NCI-H2196 (cell line): ENCODE results near the gene TNRC6C.

ENCODE experiments used
- DNase-seq: peaks from one replicate; lab custom pipeline; 2025; ENCODE audit not compliant: unreplicated experiment; lab: John Stamatoyannopoulos, UW

TNRC6C gene, protein sequence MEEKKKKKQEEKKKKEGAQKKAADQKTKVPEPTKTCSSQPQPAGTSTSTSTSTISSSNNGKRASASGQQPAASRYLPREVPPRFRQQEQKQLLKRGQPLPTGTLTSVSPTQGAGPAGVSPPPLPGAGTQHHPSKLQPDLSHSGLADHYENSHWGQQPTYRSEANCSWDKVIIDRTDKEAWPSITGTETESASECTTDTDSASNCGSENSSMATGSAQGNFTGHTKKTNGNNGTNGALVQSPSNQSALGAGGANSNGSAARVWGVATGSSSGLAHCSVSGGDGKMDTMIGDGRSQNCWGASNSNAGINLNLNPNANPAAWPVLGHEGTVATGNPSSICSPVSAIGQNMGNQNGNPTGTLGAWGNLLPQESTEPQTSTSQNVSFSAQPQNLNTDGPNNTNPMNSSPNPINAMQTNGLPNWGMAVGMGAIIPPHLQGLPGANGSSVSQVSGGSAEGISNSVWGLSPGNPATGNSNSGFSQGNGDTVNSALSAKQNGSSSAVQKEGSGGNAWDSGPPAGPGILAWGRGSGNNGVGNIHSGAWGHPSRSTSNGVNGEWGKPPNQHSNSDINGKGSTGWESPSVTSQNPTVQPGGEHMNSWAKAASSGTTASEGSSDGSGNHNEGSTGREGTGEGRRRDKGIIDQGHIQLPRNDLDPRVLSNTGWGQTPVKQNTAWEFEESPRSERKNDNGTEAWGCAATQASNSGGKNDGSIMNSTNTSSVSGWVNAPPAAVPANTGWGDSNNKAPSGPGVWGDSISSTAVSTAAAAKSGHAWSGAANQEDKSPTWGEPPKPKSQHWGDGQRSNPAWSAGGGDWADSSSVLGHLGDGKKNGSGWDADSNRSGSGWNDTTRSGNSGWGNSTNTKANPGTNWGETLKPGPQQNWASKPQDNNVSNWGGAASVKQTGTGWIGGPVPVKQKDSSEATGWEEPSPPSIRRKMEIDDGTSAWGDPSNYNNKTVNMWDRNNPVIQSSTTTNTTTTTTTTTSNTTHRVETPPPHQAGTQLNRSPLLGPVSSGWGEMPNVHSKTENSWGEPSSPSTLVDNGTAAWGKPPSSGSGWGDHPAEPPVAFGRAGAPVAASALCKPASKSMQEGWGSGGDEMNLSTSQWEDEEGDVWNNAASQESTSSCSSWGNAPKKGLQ (N-terminal part only)

DNA sequence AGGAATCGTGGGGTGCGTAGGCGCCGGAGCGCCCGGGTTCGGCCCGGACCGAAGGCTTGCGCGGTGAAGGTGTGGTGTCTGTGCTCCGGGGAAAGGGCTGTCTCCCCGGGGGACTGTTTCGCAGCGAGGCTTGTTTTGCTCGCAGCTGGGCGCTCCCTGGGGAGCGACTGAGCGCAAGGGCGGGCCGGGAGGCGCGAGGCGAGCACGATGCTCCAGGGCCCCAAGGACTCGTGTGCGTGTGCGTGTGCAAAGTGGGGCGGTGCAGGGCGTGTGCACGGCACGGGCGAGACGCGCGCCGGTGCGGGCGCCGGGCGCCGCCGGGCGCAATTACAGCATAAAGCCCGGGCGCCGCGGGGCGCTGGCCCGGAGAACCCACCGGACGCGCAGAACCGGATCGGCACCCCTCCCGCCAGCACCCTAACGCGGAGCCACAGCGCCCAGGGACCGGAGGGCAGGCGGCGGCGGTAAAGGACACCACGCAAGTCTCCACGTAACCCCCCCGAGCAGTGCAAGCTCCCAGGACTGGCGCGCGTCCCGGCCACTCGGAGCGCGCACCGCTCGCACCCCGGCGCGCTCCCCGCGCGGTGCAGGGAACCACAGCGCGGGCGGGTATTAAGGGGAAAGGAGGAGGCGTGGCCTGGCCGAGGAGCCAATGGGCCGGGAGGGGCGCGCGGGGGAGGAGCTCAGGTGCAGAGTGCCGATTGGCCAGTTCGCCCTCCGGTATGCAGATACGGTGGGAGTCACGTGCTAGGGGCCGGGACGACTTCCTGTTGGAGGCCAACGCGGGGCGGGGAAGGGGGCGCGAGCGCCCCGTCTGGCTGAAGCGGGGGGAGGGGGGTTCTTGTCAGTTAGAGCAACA lies at the start of gene TNRC6C:
Gene TNRC6C, plus strand, starts transcription at position 847 of the 859 bp plus-strand sequence. CDS start 45,504 bp downstream, outside the sequence.
- DNase-seq, result peak; percentile 100

DNA sequence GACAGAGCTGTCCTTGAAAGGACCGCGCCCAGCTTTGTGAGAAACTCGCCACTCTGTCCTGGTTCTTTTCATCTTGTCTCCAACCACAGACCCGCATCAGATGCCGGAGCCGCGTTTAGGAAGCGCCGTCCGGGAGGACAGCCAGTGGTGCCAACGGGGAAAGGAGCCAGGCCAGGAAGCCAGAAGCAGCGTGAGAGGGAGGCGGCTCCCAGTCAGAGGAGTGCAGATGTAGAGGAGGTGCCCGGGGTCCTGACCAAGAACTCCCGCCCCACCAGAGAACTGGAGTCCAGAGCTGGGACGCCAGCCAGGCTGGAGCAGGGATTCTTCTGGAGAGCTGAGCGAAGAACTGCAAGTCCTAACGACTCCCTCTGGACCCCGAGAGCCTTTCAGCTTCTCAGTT lies 49.3 kb upstream of the TNRC6C start:
- no peak for DNase-seq

DNA sequence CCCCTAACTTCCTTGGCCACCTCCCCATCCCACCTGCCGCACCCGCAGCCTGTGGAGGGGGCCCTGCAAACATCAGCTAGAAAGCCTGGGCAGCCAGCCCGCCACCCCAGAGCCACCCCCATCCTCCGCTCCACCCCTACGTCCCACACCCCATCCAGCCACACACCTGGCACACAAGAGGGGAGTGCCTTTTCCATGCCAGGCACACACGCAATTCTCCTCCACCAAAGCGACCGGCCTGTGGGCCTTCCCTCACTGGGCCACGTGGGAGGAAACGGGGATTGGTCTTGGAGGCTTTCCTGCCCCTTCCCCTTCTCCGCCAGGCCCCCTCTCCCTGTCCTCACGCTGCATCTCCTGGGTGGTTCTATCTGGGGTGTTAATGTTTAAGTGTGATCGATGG lies 48.7 kb upstream of the TNRC6C start:
- no peak for DNase-seq

DNA sequence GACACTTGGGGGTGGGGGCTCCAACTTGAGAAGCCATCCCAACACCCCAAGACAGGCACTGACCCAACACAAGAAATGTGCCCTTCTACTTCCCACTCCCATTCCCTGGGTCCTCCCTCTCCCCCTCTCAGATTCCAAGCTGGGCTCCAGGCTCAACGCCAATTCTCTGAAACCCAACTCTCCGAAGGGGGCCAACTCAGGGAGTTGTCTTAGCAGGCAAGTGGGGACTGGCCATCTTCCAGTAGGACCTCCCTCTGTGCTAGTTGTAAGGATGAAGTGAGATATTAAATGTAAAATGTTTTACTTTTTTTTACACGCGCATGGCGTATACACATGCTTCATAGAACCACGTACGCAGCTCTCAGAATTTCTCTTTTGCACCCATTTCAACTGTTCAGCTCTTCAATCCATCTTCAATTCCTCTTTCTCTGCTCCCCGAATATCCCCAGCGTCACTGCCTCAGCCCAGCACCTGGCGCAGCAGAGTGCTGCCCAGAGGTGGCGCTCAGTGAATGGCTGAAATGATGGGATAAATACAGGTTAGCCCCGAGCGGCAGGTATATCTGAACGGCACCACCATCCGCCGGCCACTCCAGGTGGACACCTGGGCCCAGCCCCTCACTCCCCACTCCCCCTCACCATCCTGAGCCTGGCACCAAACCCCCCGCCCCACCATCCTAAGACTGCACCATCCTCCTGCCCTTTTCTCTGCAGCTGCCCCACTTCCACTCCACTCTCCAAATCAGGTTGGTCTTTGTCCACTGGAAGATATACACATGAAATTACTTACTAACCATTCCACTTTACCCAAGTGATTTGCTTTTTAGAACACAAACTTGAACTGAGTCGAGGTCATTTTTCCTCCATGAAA lies 43.9 kb upstream of the TNRC6C start:
- DNase-seq, result no peak

DNA sequence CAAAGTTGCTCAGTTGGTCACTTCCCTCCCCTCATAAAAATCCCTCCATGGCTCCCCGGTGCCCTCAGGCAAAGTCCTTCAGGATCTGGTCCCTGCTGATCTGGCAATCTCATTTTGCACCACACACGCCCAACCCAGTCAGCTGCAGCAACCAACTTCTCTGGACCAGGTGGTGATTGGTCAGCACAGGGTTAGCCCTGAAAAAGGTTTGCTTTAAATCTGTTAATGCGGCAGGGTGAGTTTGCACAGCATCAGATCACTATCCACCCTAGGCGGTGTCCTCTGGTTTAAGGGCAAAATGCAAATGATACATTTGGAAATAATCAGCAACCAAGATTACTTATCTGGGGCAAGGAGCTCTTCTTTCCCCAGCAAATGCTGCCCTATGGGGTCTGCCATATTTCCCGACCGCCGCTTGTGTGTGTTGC lies 42.9 kb upstream of the TNRC6C start:
- DNase-seq, result no peak

DNA sequence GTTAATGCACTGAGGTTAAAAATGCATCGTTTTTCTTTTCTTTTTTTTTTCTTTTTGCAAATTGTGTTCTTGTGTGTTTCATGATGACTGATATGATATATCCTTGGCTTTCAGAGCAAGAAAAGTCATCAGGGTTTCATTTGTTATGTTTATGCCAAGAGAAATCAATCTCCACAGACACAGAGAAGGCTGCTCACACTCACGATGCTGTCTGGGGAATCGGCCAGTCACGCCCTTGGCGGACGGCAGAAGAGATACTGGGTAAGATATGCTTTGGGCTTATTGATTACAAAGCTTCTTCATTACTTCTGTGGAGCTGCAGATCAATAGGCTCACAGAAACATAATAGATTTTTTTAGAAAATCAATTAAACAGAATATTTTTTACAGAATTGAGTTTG lies 42.2 kb upstream of the TNRC6C start:
- DNase-seq, result no peak

DNA sequence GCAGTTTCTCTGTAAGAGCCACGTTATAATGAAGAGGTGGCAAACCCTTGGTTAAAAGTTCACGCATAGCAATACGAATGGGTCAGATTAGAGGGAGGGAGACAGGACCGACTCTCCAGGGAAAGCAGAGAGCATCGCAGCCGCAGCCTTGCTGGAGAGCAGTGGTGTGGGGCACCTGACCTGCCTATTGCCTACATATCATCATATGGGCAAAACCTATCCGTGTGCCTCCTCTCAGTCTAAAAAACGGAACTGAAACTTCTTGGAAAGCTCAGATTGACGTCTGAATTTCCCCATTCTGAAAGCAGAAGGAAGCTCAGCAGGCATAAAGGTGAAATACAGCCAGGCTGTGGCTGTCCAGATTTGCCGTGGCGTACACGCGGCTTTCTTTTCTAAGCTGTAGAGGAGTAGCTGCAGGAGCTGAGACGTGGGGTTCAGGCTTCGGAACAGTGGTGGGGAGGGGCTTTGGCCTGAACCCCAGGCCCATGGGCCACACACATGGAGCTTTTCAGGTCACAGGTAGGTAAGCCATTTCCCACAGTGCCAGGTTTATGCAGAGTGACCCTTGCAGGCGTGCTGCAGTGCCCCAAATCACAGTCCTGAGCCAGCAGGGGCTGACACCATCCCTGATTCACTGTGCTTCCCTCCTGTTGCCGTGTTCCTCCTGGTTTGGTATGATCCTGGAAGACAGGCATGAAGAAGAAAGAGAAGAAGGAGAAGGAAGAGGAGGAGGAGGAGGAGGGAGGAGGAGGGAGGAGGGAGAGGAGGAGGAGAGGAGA lies 41.6 kb upstream of the TNRC6C start:
- no peak for DNase-seq

DNA sequence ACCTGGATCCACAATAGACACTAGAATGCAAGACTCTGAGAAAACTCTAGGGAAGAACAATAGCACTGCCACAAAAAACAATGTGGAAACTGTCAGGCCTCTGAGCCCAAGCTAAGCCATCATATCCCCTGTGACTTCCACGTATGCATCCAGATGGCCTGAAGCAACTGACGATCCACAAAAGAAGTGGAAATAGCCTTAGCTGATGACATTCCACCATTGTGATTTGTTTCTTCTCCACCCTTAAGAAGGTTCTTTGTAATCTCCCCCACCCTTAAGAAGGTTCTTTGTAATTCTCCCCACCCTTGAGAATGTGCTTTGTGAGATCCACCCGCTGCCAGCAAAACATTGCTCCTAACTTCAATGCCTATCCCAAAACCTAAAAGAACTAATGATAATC lies 39.2 kb upstream of the TNRC6C start:
- DNase-seq, result no peak

DNA sequence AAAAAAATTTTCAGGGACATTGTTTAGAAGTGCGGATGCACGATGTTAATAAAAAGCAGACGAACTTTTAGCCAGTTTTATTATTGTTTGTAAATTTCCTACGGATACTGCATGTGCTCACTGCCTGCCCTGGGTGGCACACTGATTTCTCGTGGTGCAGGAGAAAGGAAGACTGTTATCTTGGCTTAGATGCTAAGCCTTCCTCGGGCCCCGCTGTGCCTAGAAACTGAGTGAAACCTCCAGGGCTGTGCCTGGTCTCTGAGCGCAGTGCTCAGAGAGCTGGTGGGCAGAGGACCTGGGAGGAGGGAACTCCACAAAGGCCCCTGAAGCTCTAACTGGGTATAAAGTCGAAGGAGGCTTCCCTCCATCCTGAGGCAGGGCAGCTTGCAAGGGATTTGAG lies 35.4 kb upstream of the TNRC6C start:
- DNase-seq, result no peak

DNA sequence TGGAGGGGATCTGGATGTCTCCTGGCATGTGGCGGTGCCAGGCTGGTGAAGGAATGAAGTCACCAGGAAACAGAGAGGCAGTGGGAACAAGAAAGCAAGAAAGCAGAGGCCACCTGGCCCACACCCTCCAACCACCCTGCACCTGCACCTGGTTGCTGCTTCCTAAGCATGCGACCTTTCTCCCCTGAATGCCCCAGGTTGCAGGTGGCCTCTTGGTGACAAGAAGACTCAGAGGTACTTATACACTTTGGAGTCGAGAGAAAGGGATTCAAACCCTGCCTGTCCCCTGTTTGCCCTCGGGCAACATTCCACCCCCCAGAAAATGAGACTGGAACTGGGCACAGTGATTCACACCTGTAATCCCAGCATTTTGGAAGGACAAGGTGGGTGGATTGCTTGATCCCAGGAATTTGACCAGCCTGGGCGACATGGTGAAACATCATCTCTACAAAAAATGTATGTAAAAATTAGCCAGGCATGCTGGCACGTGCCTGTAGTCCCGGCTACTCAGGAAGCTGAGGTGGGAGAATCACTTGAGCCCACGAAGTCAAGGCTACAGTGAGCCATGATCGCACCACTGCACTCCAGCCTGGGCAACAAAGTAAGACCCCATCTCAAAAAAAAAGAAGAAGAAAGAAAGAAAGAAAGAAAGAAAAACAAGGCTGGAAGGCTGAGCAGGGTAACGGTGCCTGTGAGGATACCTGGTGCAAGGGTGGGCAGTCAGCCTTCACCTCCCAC lies 34.6 kb upstream of the TNRC6C start:
- DNase-seq, result no peak

DNA sequence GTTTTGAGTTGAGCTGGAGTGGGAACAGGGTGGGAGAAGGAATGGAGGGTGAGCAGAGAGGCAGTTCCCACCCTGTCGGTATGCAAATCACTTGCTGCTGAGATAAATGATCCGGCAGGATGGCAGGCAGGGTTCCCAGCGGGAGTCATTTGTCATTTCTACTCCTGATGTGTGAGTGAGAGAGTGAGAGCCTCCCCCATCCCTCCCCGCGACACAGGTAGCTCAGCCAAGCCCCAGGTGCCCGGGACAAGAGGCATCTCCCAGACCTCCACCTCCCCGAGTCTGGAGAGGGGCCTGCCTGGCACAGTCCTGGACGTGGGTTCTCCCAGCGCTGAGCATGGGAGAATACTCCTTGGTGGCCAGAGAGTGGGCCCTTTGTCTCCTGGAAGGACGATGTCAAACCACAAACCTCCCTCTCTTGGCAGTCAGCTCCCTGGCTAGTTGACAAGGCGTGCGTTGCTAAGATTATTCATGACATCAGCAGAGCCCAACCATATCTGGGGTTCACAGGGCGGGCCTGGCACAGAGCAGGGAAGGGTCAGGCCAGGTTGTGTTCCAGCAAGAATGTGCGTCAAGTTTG lies 33.7 kb upstream of the TNRC6C start:
- peak; percentile 22 for DNase-seq

DNA sequence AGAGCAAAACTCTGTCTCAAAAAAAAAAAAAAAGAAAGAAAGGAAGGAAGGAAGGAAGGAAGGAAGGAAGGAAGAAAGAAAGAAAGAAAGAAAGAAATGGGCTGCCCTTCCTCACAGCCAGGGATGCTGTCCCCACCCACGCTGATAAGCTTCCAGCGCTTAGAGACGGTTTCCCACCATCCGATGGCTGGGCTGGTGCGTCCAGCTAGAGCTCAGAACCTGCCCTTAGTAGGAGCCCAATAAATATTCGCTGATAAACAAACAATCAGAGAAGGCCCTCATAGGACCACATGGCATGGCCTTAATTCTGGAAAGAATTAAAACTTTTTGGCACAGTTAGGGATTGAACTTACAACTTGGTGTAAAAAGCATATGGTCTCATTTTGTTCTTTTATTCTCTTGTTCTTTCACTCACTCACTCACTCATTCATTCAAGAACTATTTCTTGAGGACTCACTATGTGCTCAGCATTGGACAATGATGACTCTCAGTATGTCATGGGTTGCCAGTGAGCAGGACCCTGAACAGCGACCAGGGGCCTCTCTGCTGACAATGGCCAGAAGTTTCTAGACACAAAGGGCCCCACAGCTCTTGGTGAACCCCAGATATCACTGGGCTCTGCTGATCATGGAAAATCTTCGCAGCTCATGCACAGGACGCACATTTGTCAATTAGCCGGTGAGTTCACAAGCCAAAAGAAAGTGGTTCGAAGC lies 32.5 kb upstream of the TNRC6C start:
- no peak for DNase-seq

DNA sequence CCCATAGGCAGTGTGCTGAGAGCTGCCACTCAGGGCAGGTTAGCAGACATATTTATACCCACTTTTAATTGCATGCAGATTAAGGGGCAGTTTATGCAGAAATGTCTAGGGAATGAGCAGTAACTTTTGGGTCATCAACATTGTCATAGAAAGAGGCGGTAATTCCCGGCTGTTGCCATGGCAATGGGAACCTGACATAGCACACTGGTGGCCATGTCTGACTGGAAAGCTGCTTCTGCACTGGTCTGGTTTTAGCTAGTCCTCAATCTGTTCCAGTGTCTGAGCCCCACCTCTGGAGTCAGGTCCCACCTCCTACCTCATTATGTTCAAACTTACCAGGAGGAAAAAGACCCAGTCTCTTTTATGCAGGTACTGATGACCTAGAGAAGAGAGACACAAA lies 31.5 kb upstream of the TNRC6C start:
- DNase-seq, result peak; percentile 21

DNA sequence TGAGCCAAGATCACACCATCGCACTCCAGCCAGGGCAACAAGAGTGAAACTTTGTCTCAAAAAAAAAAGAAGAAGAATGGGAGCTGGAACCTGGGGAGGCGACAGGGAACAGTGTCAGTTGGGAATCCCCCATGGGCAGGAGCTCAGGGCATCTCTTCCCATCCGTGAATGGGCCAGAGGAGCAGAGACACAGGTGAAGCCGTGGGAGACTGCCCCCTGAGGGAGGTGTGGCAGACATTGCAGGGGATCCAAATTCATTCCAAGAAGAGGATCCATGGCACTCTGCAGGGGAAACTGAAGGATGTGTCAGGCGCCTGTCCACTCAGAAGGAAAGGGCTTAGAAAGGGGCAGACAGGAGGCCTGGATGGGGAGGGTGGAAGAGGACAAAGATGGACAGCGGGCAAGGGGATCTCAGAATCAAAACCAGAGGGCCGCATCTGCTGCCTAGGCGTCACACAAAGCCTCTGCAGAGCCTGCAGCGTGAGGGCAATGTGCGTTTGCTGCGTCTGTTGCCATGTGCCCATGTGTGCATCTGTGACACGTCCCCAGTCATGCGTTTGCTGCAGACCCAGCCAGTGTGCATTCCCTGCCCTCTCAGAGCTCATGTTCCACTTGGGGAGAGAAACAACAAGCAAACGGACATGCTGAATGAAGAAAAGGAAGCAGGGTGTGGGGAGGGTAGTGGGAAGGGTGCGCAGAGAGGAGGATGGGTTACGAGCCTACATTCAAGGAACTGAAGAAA lies 30.6 kb upstream of the TNRC6C start:
- no peak for DNase-seq

DNA sequence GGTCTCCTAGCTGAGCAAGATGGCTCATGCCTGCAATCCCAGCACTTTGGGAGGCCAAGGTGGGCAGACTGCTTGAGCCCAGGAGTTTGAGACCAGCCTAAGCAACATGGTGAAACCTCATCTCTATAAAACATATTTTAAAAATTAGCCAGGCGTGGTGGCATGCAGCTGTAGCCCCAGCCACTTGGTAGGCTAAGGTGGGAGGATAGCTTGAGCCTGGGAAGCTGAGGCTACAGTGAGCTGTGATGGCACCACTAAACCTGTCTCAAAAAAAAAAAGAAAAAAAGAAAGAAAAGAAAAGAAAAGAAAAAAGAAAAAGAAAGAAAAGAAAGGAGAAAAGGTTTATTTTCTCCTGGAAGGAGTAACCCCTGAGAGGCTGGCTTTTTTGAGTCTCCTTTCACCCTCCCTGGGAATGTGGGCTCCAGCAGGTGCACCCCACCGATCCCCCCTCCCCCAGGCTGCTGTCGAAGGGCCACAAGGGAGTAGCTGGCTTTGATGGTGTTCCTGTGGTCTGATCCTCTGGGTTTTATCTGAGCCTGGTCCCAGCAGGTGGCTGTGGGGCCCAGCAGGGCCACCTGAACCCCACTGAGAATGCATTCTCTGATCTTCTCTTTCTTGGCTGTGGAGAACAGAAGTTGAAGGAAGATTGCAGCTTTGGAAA lies 29.9 kb upstream of the TNRC6C start:
- DNase-seq, result no peak

DNA sequence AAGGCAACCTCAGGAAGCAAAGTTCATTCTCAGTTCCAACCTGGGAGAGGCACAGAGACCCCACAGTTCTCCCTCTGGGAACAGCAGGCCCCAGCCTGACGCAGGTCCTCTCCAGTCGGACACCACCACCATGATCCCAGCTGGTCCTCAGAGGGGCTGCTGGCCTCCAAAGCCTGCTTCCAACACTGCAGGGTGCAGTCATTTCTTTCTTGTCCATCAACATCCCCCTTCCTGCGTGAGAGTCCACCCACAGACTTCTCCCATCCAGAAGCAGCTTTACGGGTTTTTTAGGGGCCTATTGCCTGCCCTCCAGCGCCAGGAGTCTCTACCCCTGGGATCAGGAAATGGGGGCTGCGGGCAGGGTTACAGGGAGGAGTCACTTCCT lies 29.3 kb upstream of the TNRC6C start:
- no peak for DNase-seq
